BE2C (cell line): Measurements from ENCODE around the gene VPS13D.
"Not testable (repeated sequence)": the region's sequence is repeated elsewhere in the genome, so short reads cannot be mapped to it uniquely, and the experiment has no call there.

Experiments
- DNase-seq: peaks from one replicate; pipeline ENCODE4 v3.0.0-alpha.2; 2020
- H3K27me3 ChIP-seq: fragments of 250-450 bp; sonication (Bioruptor Pico); 2 replicates; pipeline ENCODE4 v1.5.1; 2020; ENCODE audit warnings: mild to moderate bottlenecking
- H3K36me3 ChIP-seq: fragments of 250-450 bp; sonication (Bioruptor Pico); 2 replicates; pipeline ENCODE4 v1.5.1; 2020; ENCODE audit warnings: mild to moderate bottlenecking
- H3K4me1 ChIP-seq: fragments of 250-450 bp; sonication (Bioruptor Pico); 2 replicates; pipeline ENCODE4 v1.5.1; 2020
- H3K4me3 ChIP-seq: 2 replicates; pipeline ENCODE4 v1.5.1; 2011; ENCODE audit warnings: low read depth, low read length
- H3K9me3 ChIP-seq: fragments of 250-450 bp; sonication (Bioruptor Pico); 2 replicates; pipeline ENCODE4 v1.5.1; 2020
- TF ChIP-seq, protein P1 (sequence below): IDR thresholded peaks from 2 replicates; pipeline ENCODE4 v1.5.1; 2012; ENCODE audit warnings: mild to moderate bottlenecking, low read depth, low read length

VPS13D gene

DNA sequence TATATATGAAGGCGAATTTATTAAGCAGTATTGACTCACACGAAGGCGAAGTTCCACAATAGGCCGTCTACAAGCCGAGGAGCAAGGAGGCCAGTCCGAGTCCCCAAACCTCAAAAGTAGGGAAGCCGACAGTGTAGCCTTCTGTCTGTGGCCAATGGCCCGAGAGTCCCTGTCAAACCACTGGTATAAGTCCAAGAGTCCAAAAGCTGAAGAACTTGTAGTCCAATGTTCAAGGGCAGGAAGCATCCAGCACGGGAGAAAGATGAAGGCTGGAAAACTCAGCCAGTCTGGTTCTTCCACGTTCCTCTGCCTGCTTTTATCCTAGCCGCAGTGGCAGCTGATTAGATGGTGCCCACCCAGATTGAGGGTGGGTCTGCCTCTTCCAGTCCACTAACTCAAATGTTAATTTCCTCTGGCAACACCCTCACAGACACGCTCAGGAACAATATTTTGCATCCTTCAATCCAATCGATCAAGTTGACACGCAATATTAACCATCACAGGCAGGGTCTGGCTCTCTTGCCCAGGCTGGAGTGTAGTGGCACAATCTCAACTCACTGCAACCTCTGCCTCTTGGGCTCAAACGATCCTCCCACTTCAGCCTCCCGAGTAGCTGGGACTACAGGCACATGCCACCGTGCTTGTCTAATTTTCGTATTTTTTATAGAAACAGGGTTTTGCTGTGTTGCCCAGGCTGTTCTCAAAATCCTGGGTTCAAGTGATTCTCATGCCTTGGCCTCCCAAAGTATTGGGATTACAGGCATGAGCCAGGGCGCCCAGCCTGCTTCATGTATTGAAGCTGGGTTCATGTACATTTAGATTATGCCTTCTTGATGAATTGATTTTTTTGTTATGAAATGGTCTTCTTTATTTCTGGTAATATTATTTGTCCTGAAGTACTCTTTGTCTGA is 302.8 kb downstream of the VPS13D start:
- no peak for DNase-seq
- no peaks in the 10 kb centered on the region for H3K4me1 ChIP-seq

DNA sequence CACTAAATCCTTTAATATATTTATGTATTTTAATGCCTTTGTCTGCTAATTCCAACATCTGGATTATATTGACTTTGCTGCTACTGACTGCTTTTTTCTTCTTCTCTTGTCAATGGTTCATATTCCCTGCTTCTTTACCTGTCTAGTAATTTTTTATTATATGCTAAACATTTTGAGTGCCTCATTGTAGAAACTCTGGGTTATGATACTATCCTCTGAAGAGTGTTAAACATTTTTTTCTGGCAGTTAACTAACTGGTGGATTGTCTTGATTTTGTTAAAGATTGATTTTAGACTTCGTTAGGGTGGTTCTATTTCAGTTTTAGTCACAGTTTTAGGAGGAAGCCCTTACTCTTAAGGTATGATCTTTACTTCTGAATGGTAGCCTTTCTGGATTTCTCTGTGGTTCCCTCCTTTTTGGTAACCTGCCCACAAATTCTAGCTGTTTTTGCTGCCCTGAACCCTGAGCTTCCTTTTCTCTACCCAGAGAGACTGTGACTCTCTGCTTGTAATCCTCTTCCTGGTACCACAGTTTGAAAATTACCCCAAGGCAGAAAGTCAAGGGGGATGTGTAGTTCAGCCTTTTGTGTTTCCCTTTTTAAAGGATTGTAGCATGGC is 306.3 kb downstream of the VPS13D start:
- TF ChIP-seq, protein P1, sequence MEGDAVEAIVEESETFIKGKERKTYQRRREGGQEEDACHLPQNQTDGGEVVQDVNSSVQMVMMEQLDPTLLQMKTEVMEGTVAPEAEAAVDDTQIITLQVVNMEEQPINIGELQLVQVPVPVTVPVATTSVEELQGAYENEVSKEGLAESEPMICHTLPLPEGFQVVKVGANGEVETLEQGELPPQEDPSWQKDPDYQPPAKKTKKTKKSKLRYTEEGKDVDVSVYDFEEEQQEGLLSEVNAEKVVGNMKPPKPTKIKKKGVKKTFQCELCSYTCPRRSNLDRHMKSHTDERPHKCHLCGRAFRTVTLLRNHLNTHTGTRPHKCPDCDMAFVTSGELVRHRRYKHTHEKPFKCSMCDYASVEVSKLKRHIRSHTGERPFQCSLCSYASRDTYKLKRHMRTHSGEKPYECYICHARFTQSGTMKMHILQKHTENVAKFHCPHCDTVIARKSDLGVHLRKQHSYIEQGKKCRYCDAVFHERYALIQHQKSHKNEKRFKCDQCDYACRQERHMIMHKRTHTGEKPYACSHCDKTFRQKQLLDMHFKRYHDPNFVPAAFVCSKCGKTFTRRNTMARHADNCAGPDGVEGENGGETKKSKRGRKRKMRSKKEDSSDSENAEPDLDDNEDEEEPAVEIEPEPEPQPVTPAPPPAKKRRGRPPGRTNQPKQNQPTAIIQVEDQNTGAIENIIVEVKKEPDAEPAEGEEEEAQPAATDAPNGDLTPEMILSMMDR: no peak
- Histone ChIP-seq H3K9me3 (no peaks in the 10 kb centered on the region), H3K4me3 (no peak overlapping the region), H3K36me3 (no peaks in the 10 kb centered on the region), H3K27me3 (no peaks in the 10 kb centered on the region), H3K4me1 (no peaks in the 10 kb centered on the region)
- DNase-seq: no peak

More for the DNA sequence above, 302.8 kb downstream of the VPS13D start:
- H3K36me3 ChIP-seq: no peaks in the 10 kb centered on the region
- no peaks in the 10 kb centered on the region for H3K9me3 ChIP-seq
- H3K4me3 ChIP-seq: no peak overlapping the region
- no peaks in the 10 kb centered on the region for H3K27me3 ChIP-seq
- TF ChIP-seq, protein P1: no peak

DNA sequence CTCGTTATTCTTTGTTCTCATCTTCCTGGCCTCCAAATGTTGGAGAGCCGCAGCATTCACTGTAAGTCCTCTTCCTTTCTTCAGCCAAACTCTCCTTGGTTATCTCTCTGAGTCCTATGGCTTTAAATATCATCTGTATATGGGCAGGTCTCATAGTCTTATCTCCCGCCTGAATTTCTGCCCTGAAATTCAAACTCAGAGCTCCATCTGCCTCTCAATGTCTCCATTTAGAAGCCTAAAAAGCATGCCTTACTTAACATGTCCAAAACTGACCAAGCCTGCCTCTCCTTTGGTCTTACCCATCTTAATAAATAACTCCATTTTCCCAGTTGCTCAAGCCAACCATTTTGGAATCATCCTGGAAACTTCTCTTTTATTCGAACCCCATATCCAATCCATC is 307.5 kb downstream of the VPS13D start:
- no peaks in the 10 kb centered on the region for H3K36me3 ChIP-seq
- TF ChIP-seq, protein P1: no peak
- no peak overlapping the region for H3K4me3 ChIP-seq
- H3K4me1 ChIP-seq: no peaks in the 10 kb centered on the region
- DNase-seq: no peak
- no peaks in the 10 kb centered on the region for H3K9me3 ChIP-seq
- no peaks in the 10 kb centered on the region for H3K27me3 ChIP-seq

DNA sequence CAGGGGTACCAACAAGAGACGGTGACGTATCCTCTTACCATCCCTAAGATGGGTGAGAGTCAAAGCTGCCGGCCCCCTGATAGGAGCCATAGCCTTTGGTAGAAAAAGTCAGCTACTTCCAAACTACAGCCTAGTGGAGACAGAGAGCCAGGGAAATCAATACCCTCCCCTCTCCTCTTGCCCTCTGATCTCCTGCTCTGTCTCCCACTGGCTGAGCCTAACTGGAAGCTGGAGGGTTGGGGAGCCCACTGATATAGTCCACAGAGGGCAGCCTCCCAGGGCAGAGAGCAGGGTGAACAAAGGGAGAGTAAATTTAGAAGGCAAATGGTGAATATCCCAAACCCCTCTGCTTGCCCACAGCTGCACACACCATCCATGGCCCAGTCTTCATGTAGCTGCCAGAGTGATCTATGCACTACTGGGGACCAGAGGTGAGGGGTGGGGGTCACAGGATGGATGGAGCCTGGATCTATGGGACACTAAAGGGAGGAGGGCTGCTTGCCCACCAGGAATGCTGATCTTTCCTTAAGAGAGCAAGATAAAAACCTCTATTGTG is 308.2 kb downstream of the VPS13D start:
- H3K36me3 ChIP-seq: no peaks in the 10 kb centered on the region
- H3K9me3 ChIP-seq: no peaks in the 10 kb centered on the region
- no peak overlapping the region for H3K4me3 ChIP-seq
- no peaks in the 10 kb centered on the region for H3K27me3 ChIP-seq
- DNase-seq: no peak
- H3K4me1 ChIP-seq: no peaks in the 10 kb centered on the region
- TF ChIP-seq, protein P1: no peak

DNA sequence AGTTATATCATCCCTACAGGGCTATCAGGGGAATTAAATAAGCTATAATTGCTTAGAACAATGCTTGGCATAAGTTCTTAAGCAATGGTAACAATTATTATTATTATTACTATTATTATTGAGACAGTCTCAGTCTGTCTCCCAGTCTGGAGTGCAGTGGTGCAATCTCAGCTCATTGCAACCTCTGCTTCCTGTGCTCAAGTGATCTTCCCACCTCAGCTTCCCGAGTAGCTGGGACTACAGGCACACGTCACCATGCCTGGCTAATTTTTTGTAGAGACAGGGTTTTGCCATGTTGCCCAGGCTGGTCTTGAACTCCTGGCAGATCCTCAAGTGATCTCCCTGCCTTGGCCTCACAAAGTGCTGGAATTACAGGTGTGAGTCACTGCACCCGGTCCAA is 308.7 kb downstream of the VPS13D start:
- H3K9me3 ChIP-seq, H3K4me3 ChIP-seq, H3K4me1 ChIP-seq, DNase-seq, H3K27me3 ChIP-seq, H3K36me3 ChIP-seq: not testable (repeated sequence)

DNA sequence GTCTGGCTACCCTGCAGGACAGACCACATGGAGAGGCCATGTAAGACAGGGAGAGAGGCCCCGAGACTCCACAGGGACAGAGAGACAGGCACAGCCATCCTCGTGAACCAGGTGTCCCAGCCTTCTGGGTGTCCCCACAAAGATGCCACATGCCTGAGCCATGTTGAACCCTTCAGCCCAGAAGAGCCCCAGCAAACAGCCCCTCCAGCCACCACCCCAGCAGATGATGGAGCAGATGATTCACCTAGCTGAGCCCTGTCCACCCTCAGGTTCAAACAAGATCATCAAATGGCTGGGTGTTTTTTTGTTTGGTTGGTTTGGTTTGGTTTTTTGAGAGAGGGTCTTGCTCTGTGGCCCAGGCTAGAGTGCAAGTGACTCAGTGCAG is 309.5 kb downstream of the VPS13D start:
- Histone ChIP-seq H3K4me3 (no peak overlapping the region), H3K27me3 (no peaks in the 10 kb centered on the region), H3K4me1 (no peaks in the 10 kb centered on the region), H3K9me3 (no peaks in the 10 kb centered on the region), H3K36me3 (no peaks in the 10 kb centered on the region)
- DNase-seq: no peak
- TF ChIP-seq, protein P1: no peak
